Stimulated activated CD4-positive, alpha-beta T cell treated with anti-CD3 and anti-CD28 coated beads, TNF-alpha, amount 100 ng/mL, for 1 hour (primary cell): ENCODE measurements around the gene PCID2.

Experiments used
- DNase-seq, 3 donors: peaks; one replicate each; pipeline ENCODE4 v3.0.0-alpha.2; 2020; ENCODE audit warnings: low read depth in 3 of 3, low spot score in 1 of 3

The PCID2 gene

GRCh38 chr13:113150550-113151365 lies 57.7 kb downstream of the PCID2 start:
- DNase-seq: no peak

GRCh38 chr13:113149711-113150549 lies 58.5 kb downstream of the PCID2 start:
- DNase-seq: no peak

- DNase-seq: no peak
These were observed 59.4 kb downstream of the PCID2 start for GRCh38 chr13:113148940-113149503.

- no peak for DNase-seq
These were observed 60.1 kb downstream of the PCID2 start for GRCh38 chr13:113148407-113148806.

- no peak for DNase-seq
These were observed 61.3 kb downstream of the PCID2 start for GRCh38 chr13:113147206-113147605.

- no peak for DNase-seq
These were observed 61.7 kb downstream of the PCID2 start for GRCh38 chr13:113146750-113147149.

- DNase-seq: no peak
These were observed 62.4 kb downstream of the PCID2 start for GRCh38 chr13:113145911-113146598.

GRCh38 chr13:113145496-113145895 lies 63.0 kb downstream of the PCID2 start:
- DNase-seq: no peak

GRCh38 chr13:113144255-113144629 lies 64.2 kb downstream of the PCID2 start:
- DNase-seq: no peak

GRCh38 chr13:113143466-113144254 lies 64.8 kb downstream of the PCID2 start:
- no peak for DNase-seq

GRCh38 chr13:113142876-113143275 lies 65.6 kb downstream of the PCID2 start:
- no peak for DNase-seq

GRCh38 chr13:113141601-113141970 lies 66.9 kb downstream of the PCID2 start:
- no peak for DNase-seq

GRCh38 chr13:113140677-113141600 lies 67.5 kb downstream of the PCID2 start:
- no peak for DNase-seq

GRCh38 chr13:113139577-113139976 lies 68.9 kb downstream of the PCID2 start:
- DNase-seq: no peak

- DNase-seq: no peak
These were observed 69.5 kb downstream of the PCID2 start for GRCh38 chr13:113138792-113139551.

GRCh38 chr13:113137691-113138298 lies 70.7 kb downstream of the PCID2 start:
- DNase-seq: no peak

GRCh38 chr13:113135281-113135760 lies 73.1 kb downstream of the PCID2 start:
- DNase-seq: no peak
